HEK293 (cell line): ENCODE results near the gene NUBPL.

Experiments
- TSHZ1 ChIP-seq: fragments of 450-650 bp; formaldehyde crosslinking; IDR thresholded peaks from 2 replicates; pipeline ENCODE4 v1.5.1; 2016; ENCODE audit warnings: missing biosample characterization, missing genetic modification characterization, borderline replicate concordance
- ZNF704 ChIP-seq: fragments of 450-650 bp; formaldehyde crosslinking; IDR thresholded peaks from 2 replicates; pipeline ENCODE4 v1.5.1; 2016; ENCODE audit warnings: missing biosample characterization, missing genetic modification characterization
- ZNF792 ChIP-seq: fragments of 450-650 bp; formaldehyde crosslinking; IDR thresholded peaks from 2 replicates; pipeline ENCODE4 v1.5.1; 2016; ENCODE audit warnings: missing biosample characterization, missing genetic modification characterization

- no peak for TF ChIP-seq ZNF704 (tag by site-specific recombination)
- TF ChIP-seq TSHZ1 (tag by site-specific recombination), result no peak
- no peak for TF ChIP-seq ZNF792 (tag by site-specific recombination)
These were observed 188.1 kb downstream of the NUBPL start for GRCh38 chr14:31749275-31749674.
